Measurements from ENCODE around the gene CYP4F11.
"Not testable (repeated sequence)": the region's sequence is repeated elsewhere in the genome, so short reads cannot be mapped to it uniquely, and the experiment has no call there.

- not testable (repeated sequence) for TF ChIP-seq CTCF (IDR thresholded peaks at IDR 0.05); POLR2AphosphoS5 (IDR thresholded peaks at IDR 0.05; ENCODE audit: low read depth, low read length)
Measured at GRCh38 chr19:15902898-15903297, 31.4 kb downstream of the CYP4F11 start.
